Lower leg skin (tissue), 4 donors: ENCODE measurements around the gene SLC25A6. TPM values are rescaled to one million over a fixed set of nuclear protein-coding genes. Genes with fewer than 3 reads are reported as not detected.

Source experiments
- DNase-seq, 2 donors: peaks; one replicate each; pipeline ENCODE4 v3.0.0-alpha.2; 2019; ENCODE audit warnings: low spot score in 2 of 2
- H3K4me3 ChIP-seq: fragments of 200-600 bp; sonication (generic); 2 replicates; pipeline ENCODE4 v1.5.1; 2017; ENCODE audit warnings: mild to moderate bottlenecking, low read depth; ENCODE audit not compliant: poor library complexity, severe bottlenecking
- CTCF ChIP-seq, 3 donors: fragments of 450-650 bp; IDR thresholded peaks; one replicate each; pipeline ENCODE4 v1.5.1; 2016; ENCODE audit warnings: antibody characterized with exemption in 3 of 3, mild to moderate bottlenecking in 3 of 3, moderate library complexity in 2 of 3
- POLR2A ChIP-seq, 2 donors: fragments of 450-650 bp; IDR thresholded peaks; one replicate each; pipeline ENCODE4 v1.6.1; 2016 to 2017; ENCODE audit warnings: antibody characterized with exemption in 2 of 2, mild to moderate bottlenecking in 1 of 2, moderate library complexity in 1 of 2
- WGBS, 2 donors: methylation state at CpG; one replicate each; pipeline ENCODE4 v1.1.5; 2018; 5-methylcytosine and 5-hydroxymethylcytosine counted together
- intact Hi-C: fragments of 100-400 bp; cut with DNase I; formaldehyde crosslinking; loops from one replicate; pipeline ENCODE4 v1.15.0; 2023; ENCODE audit warnings: low total_unique reads
- total RNA-seq, 4 donors: library from RNA; depleted of rRNA; stranded (reverse); fragments of >200 nt; gene quantifications; one replicate each; pipeline ENCODE4 v1.1.0, GENCODE V29; 2016

SLC25A6 gene
- total RNA-seq, 4 donors from 2014 or later: 187 to 282 (median 260) TPM

GRCh38 chrX:1403228-1403627 is 11.3 kb upstream of the SLC25A6 start:
- H3K4me3 ChIP-seq: no peak overlapping the region
- DNase-seq: no peak
- TF ChIP-seq POLR2A (IDR thresholded peaks at IDR 0.05) (no peak), CTCF (IDR thresholded peaks at IDR 0.05) (no peak)
- WGBS, 2 donors: 97 to 99% methylated on average over 10 of the region's 10 CpGs
- intact Hi-C loops: no loop called here

GRCh38 chrX:1401611-1402430 is 9.9 kb upstream of the SLC25A6 start:
- intact Hi-C loops: no loop called here
- WGBS, 2 donors: 83 to 89% methylated on average over 29 to 30 of the region's 30 CpGs
- H3K4me3 ChIP-seq: no peak overlapping the region
- TF ChIP-seq POLR2A (IDR thresholded peaks at IDR 0.05): no peak
- no peak for TF ChIP-seq CTCF (IDR thresholded peaks at IDR 0.05)
- DNase-seq: no peak

GRCh38 chrX:1400742-1401471 is 9.0 kb upstream of the SLC25A6 start:
- TF ChIP-seq CTCF (IDR thresholded peaks at IDR 0.05): no peak
- no peak for TF ChIP-seq POLR2A (IDR thresholded peaks at IDR 0.05)
- 82 to 83% methylated on average over 27 of the region's 27 CpGs for WGBS, 2 donors
- intact Hi-C loops: no loop called here
- no peak for DNase-seq
- H3K4me3 ChIP-seq: no peak overlapping the region

GRCh38 chrX:1400049-1400448 is 8.1 kb upstream of the SLC25A6 start:
- DNase-seq: no peak
- TF ChIP-seq POLR2A (IDR thresholded peaks at IDR 0.05): no peak
- TF ChIP-seq CTCF (IDR thresholded peaks at IDR 0.05): no peak
- intact Hi-C loops: no loop called here
- no peak overlapping the region for H3K4me3 ChIP-seq
- 92 to 93% methylated on average over 12 of the region's 12 CpGs for WGBS, 2 donors

GRCh38 chrX:1398431-1399340 is 6.8 kb upstream of the SLC25A6 start:
- intact Hi-C loops: no loop called here
- 90 to 91% methylated on average over 27 to 29 of the region's 29 CpGs for WGBS, 2 donors
- TF ChIP-seq POLR2A (IDR thresholded peaks at IDR 0.05) (no peak), CTCF (IDR thresholded peaks at IDR 0.05) (no peak)
- H3K4me3 ChIP-seq: no peak overlapping the region
- no peak for DNase-seq
